RWPE1 (cell line): ENCODE measurements around the gene B3GALT6.

Experiments used
- CTCF ChIA-PET: fragments of 350-600 bp; sonication (Branson Sonifier 250); formaldehyde crosslinking; extraction: SDS; loops from one replicate; lab custom pipeline; 2021; lab: Yijun Ruan, JAX
- POLR2A ChIA-PET: fragments of 400-600 bp; formaldehyde crosslinking; extraction: SDS; loops from one replicate; lab custom pipeline; 2020; ENCODE audit warnings: antibody characterized with exemption; ENCODE audit not compliant: low non-redundant PET; lab: Yijun Ruan, JAX
- DNase-seq: peaks from one replicate; pipeline ENCODE4 v3.0.0; 2012; ENCODE audit warnings: low spot score
- H3K27ac ChIP-seq: fragments of 450-650 bp; 2 replicates; pipeline ENCODE4 v1.5.1; 2017
- TF ChIP-seq, protein P1 (sequence below): fragments of 450-650 bp; conservative IDR thresholded peaks from 2 replicates; pipeline ENCODE4 v1.5.1; 2017; ENCODE audit warnings: low read depth, mild to moderate bottlenecking

The B3GALT6 gene

DNA sequence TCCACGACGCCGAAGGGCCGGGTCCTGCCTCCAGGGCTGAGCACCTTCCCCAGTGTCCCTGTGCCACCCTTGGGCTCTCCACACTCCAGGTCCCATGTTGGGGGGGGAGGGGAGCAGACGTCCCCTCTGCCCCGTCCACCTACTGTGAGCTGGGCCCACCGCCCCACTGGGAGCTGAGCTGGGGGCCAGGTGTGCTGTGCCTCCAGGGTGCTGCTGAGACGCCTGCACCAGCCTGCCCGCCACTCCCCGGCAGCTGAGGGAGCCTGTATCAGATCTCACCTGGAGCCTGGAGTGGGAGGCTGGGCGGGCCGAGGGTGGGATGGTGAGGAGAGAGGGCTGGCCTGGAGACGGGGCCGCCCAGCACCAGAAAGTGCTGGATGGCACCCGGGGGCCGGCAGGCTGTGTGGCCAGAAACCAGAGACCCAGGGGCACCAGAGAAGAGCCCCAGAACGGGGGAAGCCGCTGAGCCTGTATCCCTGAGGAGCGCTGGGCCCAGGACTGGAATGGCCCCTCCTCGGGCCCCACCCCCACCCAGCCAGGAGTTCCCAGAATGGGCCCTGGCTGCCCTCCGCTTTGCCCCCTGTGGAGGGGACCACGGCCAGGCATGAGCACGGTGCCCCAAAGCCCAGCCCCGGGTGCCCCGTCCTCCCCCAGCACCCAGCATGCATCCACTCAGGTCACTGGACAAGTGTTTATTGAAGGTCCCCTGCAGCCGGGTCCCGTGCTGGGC, 29.0 kb upstream of the B3GALT6 start:
- ChIA-PET POLR2A (no interaction called here), CTCF (interaction anchor here (0.6 kb wide), 1 partner anchor 61 kb away, joined by 3 read pairs; no protein-coding TSS in a partner anchor)
- TF ChIP-seq, protein P1, sequence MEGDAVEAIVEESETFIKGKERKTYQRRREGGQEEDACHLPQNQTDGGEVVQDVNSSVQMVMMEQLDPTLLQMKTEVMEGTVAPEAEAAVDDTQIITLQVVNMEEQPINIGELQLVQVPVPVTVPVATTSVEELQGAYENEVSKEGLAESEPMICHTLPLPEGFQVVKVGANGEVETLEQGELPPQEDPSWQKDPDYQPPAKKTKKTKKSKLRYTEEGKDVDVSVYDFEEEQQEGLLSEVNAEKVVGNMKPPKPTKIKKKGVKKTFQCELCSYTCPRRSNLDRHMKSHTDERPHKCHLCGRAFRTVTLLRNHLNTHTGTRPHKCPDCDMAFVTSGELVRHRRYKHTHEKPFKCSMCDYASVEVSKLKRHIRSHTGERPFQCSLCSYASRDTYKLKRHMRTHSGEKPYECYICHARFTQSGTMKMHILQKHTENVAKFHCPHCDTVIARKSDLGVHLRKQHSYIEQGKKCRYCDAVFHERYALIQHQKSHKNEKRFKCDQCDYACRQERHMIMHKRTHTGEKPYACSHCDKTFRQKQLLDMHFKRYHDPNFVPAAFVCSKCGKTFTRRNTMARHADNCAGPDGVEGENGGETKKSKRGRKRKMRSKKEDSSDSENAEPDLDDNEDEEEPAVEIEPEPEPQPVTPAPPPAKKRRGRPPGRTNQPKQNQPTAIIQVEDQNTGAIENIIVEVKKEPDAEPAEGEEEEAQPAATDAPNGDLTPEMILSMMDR: no peak
- no peak for DNase-seq
- H3K27ac ChIP-seq: no peak overlapping the region

DNA sequence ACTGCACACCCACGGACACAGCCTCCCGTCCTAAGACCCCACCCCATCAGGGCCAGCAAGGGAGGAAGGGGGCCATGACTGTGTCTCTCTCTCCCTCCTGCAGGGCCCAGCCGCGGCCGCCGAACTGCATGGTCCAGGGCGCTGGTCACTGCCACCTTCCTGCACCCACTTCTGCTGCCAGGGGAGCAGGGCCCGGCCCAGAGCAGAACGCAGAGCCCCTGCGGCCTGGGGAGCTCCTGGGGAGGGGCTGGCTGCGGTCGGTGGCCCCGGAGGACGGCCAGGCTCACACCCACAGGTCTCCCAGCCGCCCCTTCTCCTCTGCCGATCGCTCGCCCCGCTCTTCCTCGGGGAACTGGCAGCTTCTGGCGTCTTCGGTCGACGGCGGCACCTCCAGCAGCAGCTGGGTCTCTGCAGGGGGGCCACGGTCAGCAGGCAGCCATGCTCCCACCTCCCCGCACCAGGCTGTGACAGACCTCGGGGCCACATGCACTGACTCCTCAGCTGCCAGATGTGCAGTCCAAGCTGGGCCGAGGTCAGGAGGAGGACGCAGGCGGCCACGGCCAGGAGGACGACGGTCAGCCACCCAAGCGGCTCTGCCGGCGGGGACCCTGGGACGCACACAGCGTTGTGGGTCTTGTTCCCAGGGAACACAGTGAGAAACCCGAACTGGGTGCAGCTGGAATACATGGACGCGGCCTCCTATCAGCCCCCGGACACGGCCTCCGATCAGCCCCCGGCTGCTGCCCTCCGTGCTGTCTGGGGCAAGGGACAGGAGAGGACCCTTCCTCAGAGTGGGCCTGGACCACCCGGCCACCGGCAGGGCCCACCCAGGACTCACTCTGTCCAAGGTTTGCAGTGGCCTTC, 28.2 kb upstream of the B3GALT6 start:
- DNase-seq: no peak
- POLR2A ChIA-PET: no interaction called here
- H3K27ac ChIP-seq: no peak overlapping the region
- CTCF ChIA-PET: interaction anchor here (0.6 kb wide), 1 partner anchor 62 kb away, joined by 3 read pairs; no protein-coding TSS in a partner anchor
- TF ChIP-seq, protein P1: no peak

DNA sequence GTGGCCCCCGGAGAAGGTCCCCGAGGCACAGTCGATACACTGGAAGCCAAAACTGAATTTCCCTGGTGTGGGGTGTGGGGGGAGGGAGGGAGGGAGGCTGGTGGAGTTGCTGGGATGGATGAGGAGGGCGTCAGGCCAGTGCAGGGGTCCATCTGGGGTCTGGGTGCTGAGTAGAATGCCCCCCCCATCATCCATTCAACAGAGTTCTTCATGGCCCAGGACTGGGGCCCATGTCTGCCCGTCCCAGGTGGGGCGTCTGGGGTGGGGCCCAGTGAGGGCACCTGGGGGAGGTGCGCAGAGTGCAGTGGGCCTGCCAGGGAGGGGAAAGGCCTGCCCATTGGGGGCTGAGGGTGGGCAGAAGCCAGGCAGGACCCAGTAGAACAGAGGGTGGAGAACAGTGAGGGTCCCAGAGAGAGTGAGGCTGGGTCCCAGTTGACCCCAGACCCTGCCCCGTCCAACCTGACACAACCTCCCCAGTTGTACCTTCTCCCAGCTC, 27.6 kb upstream of the B3GALT6 start:
- ChIA-PET POLR2A (no interaction called here), CTCF (interaction anchor here (1.3 kb wide), 1 partner anchor 82 kb away, joined by 4 read pairs; no protein-coding TSS in a partner anchor)
- TF ChIP-seq, protein P1: no peak
- H3K27ac ChIP-seq: no peak overlapping the region
- no peak for DNase-seq

DNA sequence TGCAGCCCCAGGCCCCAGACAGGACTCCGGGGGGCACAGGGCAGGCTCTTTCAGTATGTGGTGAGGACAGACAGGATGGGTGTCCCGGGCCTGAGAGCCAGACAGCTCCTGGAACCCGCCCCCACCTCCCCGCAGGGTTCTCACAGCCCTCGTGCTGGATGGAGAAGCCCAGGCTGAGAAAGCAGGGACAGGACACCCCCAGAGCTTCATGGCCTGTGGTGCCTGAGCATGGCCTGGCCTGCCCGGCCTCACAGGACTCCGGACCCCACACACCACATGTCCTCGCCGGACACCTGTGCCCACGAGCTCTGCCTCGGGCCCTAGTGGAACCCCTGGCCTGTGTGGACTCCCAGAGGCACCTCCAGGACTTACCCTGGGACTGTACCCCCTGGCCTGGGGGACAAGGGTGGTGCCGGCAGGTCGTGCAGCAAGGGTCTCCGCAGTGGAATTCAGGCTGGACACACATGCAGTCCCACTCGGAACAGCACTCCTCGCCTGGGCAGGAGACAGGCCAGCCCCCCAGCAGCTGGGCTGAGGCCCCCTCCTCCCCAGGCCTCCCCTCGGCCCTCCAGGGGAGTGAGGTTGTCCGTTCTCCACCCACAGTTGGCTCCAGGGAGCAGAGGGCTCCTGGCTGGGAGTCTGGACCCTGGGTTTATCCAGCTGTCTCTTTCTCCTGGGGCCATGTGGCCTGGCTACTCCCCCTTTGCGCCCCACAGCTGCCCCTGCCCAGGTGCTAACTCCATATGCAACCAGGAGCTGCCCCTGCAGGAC, 26.9 kb upstream of the B3GALT6 start:
- H3K27ac ChIP-seq: no peak overlapping the region
- no peak for DNase-seq
- POLR2A ChIA-PET: interaction anchor here (0.5 kb wide), 1 partner anchor 238 kb away, joined by 3 read pairs; no protein-coding TSS in a partner anchor
- CTCF ChIA-PET: interaction anchor here (0.5 to 1.3 kb wide), 2 partner anchors 17 to 83 kb away, joined by 3 to 4 read pairs; no protein-coding TSS in a partner anchor
- TF ChIP-seq, protein P1: no peak

DNA sequence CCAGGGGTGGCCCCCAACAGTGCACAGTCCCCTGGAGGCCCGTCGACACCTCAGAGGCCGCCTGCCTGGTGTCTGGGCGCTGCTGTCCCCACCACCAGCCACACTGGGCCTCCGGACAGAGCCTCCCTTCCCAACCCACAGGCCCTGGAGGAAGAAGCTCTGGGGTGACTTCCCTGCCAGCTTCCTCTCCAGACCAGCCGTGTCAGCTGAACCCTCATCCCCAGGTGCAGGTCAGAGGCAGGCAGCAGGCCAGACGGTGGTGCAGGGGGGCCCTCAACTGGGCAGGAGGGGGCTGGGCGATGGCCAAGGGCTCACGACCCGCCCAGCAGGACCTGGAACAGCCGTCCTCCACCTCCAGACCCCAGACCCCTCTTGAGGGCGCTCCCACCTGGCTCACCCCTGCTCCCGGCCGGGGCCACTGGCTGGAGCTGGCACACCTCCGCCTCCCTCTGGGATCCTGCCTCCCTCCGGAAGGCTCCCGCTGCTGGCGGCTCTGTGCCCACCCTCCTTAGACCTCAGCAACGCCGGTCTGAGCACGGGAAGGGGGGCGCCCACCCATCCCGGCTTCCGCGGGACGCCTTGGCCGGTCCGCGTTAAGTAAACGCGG, 26.2 kb upstream of the B3GALT6 start:
- CTCF ChIA-PET: interaction anchor here (0.5 to 1.3 kb wide), 3 partner anchors 17 to 104 kb away, joined by 3 to 4 read pairs (median 3); no protein-coding TSS in a partner anchor
- H3K27ac ChIP-seq: no peak overlapping the region
- POLR2A ChIA-PET: interaction anchor here (0.5 kb wide), 1 partner anchor 239 kb away, joined by 3 read pairs; no protein-coding TSS in a partner anchor

More for the DNA sequence above, 26.2 kb upstream of the B3GALT6 start:
- TF ChIP-seq, protein P1: no peak
- no peak for DNase-seq
